HL-60/S4 treated with retinoic acid at 250 ng/mL for 4 days and 3 days (cell line): ENCODE results near the gene PFDN5.

Source experiments
- in situ Hi-C: fragments of 300-500 bp; cut with MboI; formaldehyde crosslinking; loops from 2 replicates; pipeline ENCODE4 v1.7.0; 2022; ENCODE audit warnings: low sequenced_read_pairs

Gene PFDN5

DNA sequence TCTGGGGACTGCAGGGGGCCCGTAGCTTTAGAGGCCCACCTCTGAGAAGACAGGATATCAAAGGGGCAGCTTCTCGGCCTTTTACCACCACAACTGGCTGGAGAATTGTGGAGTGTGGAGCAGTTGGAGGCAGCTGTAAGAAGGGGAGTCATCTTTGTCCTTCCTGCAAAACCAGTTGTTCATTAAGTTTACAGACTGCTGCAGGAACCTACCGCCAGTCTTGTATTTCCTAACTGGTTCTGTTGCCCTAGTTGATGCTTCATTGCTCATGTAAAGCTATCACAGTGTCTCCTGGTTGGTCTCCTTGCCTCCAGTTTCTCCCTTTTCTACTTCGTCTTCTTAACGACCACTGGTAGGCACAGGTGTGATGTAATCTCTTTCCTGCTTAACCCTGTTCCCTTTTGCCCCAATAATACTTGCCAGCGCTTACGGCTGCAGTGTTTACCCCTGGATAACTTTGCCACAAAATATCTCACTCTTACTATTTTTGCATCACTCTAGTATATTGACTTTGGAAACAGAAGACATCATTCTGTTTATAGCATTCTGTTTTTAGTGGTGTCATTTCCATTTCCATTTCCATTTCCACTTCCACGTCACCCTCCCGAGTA, 15.3 kb upstream of the PFDN5 start:
- in situ Hi-C loops: loop anchor here (10.0 to 25.0 kb wide), 2 partner anchors 65 to 218 kb away; partner anchors contain the start of gene TNS2

DNA sequence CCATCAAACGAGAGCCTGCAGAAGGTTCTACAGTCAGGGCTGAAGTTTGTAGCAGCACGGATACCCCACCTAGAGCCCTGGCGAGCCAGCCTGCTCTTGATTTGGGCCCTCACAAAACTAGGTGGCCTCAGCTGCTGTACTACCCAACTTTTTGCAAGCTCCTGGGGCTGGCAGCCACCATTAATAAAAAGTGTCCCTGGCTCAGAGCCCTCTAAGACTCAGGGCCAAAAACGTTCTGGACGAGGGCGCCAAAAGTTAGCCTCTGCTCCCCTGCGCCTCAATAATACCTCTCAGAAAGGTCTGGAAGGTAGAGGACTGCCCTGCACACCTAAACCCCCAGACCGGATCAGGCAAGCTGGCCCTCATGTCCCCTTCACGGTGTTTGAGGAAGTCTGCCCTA, 8.9 kb upstream of the PFDN5 start:
- in situ Hi-C loops: loop anchor here (10.0 to 25.0 kb wide), 2 partner anchors 72 to 224 kb away; partner anchors contain the start of gene TNS2

DNA sequence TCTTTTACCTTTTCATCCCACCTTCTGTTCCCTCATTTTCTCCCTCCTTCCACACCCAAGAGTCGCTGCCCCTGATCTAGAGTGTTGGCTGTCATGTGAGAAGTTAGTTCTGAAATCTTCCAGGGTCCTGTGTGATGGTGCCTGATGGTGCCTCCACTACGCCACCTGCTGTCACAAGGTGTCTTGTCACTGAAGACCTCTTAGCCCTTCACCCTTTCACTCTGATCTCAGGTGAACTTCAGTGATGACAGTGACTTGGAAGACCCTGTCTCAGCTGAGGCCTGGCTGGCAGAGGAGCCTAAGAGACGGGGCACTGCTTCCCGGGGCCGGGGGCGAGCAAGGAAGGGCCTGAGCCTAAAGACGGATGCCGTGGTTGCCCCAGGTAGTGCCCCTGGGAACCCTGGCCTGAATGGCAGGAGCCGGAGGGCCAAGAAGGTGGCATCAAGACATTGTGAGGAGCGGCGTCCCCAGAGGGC, 7.6 kb upstream of the PFDN5 start:
- in situ Hi-C loops: loop anchor here (10.0 to 25.0 kb wide), 2 partner anchors 73 to 225 kb away; partner anchors contain the start of gene TNS2

DNA sequence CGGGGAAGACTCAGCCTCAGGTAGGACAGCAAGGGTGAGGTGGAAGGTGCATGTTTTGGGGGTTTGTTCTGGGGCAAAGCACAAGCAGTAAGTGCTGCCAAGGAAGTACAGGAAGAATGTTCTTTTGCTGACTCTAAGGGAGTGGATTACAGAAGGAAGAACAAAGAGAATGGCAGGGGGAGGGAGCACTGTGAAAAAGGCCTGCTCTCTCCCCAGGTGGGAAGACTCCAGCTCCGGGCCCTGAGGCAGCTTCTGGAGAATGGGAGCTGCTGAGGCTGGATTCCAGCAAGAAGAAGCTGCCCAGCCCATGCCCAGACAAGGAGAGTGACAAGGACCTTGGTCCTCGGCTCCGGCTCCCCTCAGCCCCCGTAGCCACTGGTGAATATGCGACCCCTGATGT, 7.0 kb upstream of the PFDN5 start:
- in situ Hi-C loops: loop anchor here (10.0 to 25.0 kb wide), 2 partner anchors 74 to 226 kb away; partner anchors contain the start of gene TNS2

DNA sequence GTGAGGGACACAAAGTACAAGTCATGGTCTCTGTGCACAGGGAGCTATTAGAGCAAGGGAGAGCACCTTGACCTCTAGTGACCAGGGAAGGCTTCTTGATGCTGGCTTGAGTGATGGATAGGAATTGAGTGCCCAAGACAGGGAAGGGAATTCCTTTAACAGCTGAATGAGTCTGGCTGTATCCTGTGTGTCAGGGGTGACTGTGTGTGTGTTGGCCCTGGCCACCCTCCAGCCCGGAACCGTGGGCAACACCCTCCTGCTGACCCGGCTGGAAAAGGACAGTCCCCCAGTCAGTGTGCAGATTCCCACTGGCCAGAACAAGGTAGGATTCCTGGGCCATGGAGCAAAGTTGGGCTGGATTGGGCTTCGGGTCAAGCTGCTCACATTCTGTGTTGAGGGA, 5.5 kb upstream of the PFDN5 start:
- in situ Hi-C loops: loop anchor here (10.0 to 25.0 kb wide), 2 partner anchors 75 to 228 kb away; partner anchors contain the start of gene TNS2

DNA sequence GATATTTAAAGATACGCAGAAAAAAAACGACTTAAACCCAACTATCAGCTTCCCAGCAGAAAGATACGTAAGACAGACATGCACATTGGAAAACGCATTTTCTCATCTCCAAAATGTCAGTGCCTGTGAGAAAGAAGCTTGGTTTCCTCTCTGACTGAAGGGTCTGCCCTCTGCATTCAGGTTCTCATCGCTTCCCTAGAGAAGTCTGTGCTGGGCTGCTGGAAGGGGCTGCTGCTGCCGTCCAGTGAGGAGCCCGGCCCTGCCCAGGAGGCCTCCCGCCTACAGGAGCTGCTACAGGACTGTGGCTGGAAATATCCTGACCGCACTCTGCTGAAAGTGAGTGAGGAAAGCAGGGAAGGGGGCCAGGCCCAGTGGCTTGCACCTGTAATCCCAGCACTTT, 4.7 kb upstream of the PFDN5 start:
- in situ Hi-C loops: loop anchor here (25.0 kb wide), 1 partner anchor 228 kb away; the partner anchor contains the start of gene TNS2

DNA sequence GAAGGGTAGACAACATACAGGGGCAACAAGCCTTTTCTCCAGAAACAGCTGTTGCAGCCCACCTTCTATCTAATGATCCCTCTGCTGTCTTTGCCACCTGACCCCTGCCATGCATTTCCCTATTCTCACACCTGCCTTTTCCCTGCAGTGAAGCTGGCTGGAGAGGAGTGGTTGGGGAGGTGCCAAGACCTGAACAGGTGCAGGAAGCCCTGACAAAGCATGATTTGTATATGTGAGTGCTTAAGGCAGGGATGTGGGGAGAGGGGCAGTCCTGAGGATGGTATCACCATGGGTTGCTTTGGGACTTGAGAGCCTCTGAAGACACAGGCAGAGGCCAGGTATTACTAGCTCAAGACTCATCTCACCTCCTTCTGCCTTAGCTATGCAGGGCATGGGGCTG, 2.9 kb upstream of the PFDN5 start:
- in situ Hi-C loops: loop anchor here (25.0 kb wide), 1 partner anchor 230 kb away; the partner anchor contains the start of gene TNS2

DNA sequence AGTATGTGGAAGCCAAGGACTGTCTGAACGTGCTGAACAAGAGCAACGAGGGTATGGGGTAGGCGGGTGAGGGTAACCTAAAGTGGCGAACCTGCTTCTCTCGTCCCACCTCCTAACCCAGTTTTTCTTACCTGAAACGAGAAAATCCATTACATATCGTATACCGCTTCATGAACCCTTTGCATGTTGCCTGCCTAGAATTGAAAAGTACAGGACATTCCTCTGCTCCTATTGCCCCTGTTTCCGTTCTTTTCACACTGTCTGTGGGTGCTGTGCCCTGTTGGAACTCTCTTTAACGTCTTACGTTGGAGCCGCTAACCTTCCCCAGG, 513 bp downstream of the PFDN5 start:
- in situ Hi-C loops: loop anchor here (25.0 kb wide), 1 partner anchor 234 kb away; the partner anchor contains the start of gene TNS2

DNA sequence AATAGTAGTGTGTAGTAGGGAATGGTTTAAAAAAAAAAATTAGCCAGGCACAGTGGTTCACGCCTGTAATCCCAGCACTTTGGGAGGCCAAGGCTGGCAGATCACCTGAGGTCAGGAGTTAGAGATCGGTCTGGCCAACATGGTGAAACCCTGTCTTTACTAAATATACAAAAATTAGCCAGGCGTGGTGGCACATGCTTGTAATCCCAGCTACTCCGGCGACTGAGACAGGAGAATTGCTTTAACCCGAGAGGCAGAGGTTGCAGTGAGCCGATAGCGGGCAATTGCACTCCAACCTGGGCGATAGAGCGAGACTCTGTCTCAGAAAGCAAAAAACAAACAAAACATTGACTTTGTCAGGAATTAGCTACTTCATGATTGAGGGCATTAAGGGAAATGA, 1.8 kb downstream of the PFDN5 start:
- in situ Hi-C loops: loop anchor here (25.0 kb wide), 1 partner anchor 235 kb away; the partner anchor contains the start of gene TNS2

DNA sequence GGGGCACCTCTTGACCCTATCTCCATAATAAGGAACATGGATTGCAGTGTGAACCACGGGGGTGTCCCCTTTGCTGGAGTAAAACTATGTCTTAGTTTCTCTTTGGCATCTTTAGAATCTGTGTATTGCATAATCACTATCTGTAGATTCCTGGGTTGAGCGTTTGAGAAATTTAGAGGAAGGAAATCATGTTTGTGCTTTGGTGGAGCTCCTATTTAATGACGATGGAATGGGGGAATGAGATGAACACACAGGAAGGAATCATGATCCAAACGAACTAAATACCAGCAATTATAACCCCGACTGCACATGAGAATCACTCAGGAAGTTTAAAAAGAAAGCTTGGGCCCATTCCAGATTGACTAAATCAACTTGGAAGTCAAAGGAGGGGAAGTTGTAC, 2.8 kb downstream of the PFDN5 start:
- in situ Hi-C loops: loop anchor here (25.0 kb wide), 1 partner anchor 236 kb away; the partner anchor contains the start of gene TNS2

DNA sequence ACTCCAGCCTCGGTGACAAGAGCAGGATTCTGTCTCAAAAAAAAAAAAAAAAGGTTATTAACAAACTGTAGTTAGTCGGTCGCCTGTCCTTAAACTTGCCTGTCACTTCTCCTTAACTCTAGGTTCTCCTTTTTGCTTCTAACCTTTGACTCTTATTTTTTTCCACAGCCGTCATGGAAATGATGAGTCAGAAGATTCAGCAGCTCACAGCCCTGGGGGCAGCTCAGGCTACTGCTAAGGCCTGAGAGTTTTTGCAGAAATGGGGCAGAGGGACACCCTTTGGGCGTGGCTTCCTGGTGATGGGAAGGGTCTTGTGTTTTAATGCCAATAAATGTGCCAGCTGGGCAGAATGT, 3.7 kb downstream of the PFDN5 start:
- in situ Hi-C loops: loop anchor here (25.0 kb wide), 1 partner anchor 237 kb away; the partner anchor contains the start of gene TNS2

DNA sequence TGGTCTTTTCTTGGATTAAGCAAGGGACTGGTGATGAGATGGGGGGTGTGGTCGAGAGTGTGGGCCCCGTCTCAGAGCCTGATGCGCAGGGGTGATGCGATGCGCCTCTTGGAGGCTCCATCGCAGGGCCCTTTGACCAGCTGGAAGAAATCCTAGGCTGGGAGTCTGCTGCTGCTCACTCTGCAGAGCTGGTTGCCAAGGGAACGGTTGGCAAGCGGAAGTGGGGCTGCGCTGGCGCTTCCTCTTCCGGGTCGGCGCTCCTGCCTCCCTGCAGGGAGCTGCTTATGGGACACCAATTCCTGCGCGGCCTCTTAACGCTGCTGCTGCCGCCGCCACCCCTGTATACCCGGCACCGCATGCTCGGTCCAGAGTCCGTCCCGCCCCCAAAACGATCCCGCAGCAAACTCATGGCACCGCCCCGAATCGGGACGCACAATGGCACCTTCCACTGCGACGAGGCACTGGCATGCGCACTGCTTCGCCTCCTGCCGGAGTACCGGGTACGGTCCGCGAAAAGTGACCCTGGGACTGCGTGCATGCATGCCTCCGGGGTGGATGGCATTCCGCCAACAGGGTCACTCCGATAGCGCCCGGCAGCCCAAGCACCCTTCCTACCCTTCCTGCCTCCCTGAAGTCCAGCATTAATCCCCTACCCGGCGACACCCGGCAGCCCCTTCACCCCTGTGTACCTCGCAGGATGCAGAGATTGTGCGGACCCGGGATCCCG, 4.3 kb downstream of the PFDN5 start, which contains the start of gene MYG1:
Gene MYG1, plus strand, starts transcription at position 242 of the 727 bp plus-strand sequence. Its CDS starts 43 bp downstream, at position 285.
- in situ Hi-C loops: loop anchor here (25.0 kb wide), 1 partner anchor 237 kb away; the partner anchor contains the start of gene TNS2

DNA sequence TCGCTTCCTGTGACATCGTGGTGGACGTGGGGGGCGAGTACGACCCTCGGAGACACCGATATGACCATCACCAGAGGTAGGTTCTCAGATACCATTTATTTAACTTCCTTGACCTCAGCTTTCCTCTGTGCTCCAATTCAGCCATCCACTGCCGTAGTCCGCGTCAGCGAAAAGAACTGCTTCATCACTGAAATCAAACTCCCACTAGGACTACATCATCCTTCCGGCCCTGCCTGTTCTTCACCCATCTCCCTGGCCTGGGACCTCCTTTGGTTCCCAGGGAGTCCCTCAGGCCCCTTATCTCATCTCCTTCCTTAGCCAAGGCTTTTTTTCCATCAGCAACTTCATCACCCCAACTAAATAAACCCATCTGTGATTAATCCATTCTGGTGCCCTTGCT, 4.8 kb downstream of the PFDN5 start:
- in situ Hi-C loops: no loop called here

DNA sequence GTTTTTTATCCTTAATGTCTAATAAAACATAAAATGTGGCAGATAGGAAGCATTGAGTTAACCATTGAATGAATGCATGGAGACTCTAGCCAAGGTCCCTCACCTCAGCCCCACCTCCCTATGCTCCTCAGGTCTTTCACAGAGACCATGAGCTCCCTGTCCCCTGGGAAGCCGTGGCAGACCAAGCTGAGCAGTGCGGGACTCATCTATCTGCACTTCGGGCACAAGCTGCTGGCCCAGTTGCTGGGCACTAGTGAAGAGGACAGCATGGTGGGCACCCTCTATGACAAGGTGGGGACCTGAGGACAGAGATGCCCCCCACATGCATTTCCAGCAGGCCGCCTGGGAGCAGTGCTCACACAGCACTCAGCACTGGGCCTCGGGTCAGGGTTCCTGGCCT, 7.6 kb downstream of the PFDN5 start:
- in situ Hi-C loops: no loop called here

DNA sequence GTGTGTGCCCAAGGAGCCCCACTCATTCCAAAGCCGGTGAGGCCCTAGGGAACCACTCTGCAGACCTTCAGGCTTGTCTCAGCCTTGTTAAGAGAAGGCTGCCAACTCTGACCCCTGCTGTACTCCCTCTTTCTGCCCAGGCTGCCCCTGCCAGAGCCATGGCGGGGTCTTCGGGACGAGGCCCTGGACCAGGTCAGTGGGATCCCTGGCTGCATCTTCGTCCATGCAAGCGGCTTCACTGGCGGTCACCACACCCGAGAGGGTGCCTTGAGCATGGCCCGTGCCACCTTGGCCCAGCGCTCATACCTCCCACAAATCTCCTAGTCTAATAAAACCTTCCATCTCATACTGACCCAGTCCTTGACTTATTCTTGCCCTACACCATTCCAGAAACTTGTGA, 11.5 kb downstream of the PFDN5 start:
- in situ Hi-C loops: no loop called here

DNA sequence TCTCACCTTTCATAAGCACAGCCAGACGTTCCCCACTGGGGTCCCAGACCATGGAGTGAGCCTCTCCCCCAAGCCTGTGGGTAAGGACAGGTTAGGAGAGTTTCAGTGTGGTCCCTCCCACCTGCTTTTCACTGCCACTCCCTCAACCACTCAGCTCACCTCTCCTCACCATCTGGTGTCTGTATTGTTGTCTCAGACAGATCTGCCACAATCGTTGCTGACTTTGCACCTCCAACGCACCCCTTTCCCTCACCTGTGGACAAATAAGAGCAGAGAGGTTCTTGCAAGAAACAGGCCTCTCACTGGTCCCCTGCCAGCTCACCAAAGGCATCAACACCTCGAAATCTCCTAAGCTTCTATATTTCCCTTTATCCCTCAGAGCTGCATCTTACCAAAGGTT, 12.9 kb downstream of the PFDN5 start:
- in situ Hi-C loops: no loop called here

DNA sequence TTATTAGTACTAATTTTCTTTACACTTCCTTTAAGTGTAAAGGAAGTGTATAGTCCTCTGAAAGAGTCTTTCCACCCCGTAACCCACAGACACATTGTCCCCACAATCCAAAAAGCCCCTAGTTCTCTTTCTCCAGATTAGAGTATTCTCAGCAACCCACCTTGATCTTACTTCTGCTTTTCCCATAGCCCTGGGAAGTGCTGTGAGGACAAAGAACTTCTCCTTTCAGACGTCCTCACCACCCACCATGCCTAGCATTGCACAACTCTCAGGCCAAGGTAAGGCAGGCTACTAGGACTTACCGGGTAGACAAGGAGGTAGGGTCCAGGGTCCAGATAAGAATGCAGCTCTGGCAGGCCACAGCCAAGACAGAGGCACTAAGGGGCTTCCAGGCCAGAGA, 18.7 kb downstream of the PFDN5 start:
- in situ Hi-C loops: no loop called here

DNA sequence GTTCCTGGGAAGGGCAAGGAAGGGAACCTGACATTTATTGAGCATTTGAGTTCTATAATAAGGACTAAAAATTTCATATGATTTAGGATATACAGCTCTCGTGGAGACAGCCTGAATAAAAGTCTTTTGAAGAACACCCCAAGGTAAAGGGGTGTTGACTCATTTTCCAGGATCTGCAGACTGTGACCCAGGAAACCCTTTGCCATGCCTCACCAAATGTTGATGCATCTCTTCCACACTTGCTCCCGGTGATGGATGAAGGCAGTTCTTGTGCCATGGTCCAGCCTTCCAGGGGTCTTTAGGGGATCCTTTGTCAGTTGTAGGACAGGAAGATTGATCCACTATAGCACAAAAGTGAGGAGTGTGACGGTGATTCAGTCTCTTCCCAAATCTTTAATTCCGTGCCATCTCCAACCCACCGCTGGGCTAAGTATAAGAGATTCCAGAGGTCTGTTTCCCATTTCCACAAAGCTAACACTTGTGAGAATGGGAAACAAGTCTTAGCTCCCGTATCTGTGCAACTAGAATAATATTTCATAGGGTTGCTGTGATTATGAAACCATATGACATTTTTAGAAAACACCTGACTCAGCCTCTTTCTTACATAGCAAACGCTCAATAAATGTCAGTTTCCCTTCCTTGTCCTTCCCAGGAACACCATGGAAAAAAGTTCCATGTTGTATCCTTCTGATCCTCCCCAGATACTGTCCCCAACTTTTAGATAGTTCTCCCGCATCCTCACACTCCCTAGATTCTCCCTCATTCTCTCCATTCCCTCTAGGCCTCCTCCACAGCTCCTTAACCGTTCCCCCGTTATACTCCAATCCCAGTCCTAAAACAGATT, 25.2 kb downstream of the PFDN5 start:
- in situ Hi-C loops: no loop called here

DNA sequence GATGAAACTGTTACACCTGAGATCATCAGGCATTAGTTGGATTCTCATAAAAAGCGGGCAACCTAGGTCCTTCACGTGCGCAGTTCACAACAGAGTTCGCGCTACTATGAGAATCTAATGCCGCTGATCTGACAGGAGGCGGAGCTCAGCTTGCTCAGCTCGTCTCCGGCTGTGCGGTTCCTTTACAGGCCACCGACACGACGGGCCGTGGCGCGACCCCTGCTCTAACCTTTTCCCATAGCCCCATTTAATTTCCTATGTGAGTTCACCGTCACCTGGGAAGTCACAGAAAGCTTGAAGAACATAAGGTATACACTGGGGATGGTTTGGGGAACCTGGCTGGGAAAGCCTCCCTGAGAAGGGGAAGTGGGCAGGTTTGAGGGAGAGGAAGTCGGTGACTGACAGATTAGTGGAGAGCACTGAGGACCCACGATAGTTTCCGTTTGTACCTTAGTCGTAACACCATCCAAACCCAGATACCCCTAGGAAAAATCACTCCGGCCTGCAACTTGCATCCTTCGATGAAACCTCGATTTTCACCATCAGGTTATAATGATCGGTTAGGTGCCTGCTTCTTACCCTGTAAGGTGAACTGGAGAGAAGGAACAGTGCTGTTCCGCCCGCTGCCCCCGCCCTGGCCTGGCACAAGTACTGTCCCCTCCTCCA, 28.9 kb downstream of the PFDN5 start:
- in situ Hi-C loops: no loop called here

DNA sequence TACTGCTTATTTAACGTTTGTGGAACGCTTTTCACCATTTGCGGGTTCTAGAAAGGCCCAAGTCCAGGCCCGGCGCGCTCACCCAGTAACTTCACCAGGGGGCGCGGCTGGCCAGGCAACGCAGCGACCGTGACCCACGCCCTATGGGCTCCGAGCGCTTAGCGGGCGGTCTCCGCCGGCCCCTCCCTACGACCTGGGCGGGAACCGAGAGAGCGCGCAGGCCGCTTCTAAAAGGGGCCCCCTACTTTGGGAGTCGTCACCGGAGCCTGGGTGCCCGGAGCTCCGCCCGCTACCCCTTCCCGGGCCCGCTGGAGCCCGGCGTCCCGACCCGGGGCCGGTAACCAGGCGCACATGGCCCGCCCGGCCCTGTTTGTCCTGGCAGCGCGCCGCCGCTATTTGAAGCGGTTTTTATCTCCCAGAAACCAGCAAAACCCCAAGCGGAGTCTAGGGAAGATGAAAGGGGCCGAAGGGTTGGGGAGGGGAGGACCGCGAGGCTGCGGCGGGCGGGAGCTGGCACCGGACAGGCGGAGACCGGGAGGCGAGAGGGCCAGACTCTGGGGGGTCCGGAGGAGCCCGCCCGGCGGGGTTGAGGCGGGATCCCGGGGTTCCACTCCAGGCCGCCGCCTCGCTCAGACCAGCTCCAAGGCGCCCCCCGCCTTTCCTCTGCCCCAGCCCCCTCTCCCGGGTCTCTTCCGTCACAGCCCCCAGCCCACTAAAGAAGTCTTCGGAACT, 29.6 kb downstream of the PFDN5 start:
- in situ Hi-C loops: no loop called here
